ENCODE data around the gene ATP1B3.

GRCh38 chr3:141858312-141858711 lies 18.1 kb upstream of the ATP1B3 start:
- TF ChIP-seq FOXA2 (IDR thresholded peaks at IDR 0.05) (no peak), CTCF (IDR thresholded peaks at IDR 0.05; ENCODE audit: low read depth, low read length, missing input control) (no peak), JUND (IDR thresholded peaks at IDR 0.05) (no peak), REST (IDR thresholded peaks at IDR 0.05) (no peak), ATF3 (IDR thresholded peaks at IDR 0.05) (no peak), FOXA1 (IDR thresholded peaks at IDR 0.05) (no peak), YY1 (IDR thresholded peaks at IDR 0.05) (no peak)

Measured in liver (tissue), 3 donors.